Right lobe of liver (tissue), 4 donors: Measurements from ENCODE around the gene PRKAG2.

Source experiments
- CTCF ChIP-seq, 4 donors: fragments of 200-600 bp in 3 of 4; fragments of 450-650 bp in 1 of 4; IDR thresholded peaks; one replicate each; pipeline versions ENCODE4 v1.5.1 to v1.8.0; 2016 to 2022; ENCODE audit warnings: antibody characterized with exemption in 4 of 4, mild to moderate bottlenecking in 2 of 4
- POLR2A ChIP-seq: fragments of 450-650 bp; IDR thresholded peaks from one replicate; pipeline ENCODE4 v1.6.1; 2017; ENCODE audit warnings: antibody characterized with exemption, mild to moderate bottlenecking
- donor health status: DM: no; HTN: no; CAD: no.
- donor health status: DM: no; HTN: no; CAD: no.
- donor health status: DM: no; HTN: yes; CAD: no.

DNA sequence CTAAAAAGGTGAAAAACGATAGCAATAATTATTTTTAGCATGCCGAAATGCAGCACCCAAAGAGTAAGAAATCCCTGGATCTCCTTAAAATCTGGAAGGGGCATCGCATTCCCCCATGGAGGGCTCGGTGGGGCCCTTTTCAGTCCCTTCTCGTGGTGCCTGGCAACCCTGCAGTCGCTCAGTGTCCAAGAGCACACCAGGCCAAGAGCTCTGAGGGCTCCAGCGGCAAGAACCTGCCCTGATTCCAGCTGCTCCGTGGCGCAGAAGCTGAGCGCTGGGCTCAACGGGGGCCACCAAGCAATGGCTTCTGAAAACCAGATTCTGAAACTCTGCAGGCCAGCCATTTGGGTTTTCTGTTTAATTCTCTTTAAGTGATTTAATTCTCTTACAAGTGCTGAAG lies 131.2 kb downstream of the PRKAG2 start:
- TF ChIP-seq CTCF (IDR thresholded peaks at IDR 0.05) (no peak), POLR2A (no peak)
